AG04450 (cell line): Measurements from ENCODE around the gene APIP. TPM values are rescaled to one million over a fixed set of nuclear protein-coding genes. Genes with fewer than 3 reads are reported as not detected.

ENCODE experiments used
- CTCF ChIA-PET: fragments of 300-600, 350-600 bp; formaldehyde crosslinking; extraction: SDS; loops from one replicate; lab custom pipeline; 2022; ENCODE audit warnings: antibody characterized with exemption, inconsistent platforms; lab: Charles Lee
- POLR2A ChIA-PET: fragments of 350-600 bp; formaldehyde crosslinking; extraction: SDS; loops from one replicate; lab custom pipeline; 2021; ENCODE audit warnings: antibody characterized with exemption, inconsistent platforms; lab: Yijun Ruan, JAX
- DNase-seq: peaks from one replicate; pipeline ENCODE4 v3.0.0-alpha.2; 2011; ENCODE audit warnings: low read depth, low spot score
- H3K27ac ChIP-seq: one replicate; pipeline ENCODE4 v1.5.1; 2012; ENCODE audit warnings: low read depth, low read length, control low read depth
- H3K27me3 ChIP-seq: one replicate; pipeline ENCODE4 v1.6.0; 2012; ENCODE audit warnings: low read length; ENCODE audit not compliant: control insufficient read depth, insufficient read depth
- H3K4me3 ChIP-seq: 2 replicates; pipeline ENCODE4 v1.5.1; 2011; ENCODE audit warnings: mild to moderate bottlenecking, low read depth, low read length, control low read depth
- H3K9me3 ChIP-seq: 2 replicates; pipeline ENCODE4 v1.5.1; 2012; ENCODE audit warnings: low read length; ENCODE audit not compliant: control insufficient read depth, insufficient read depth
- CTCF ChIP-seq: IDR thresholded peaks from 2 replicates; pipeline ENCODE4 v1.5.1; 2011; ENCODE audit warnings: low read depth, low read length, control low read depth, inconsistent platforms
- polyA minus RNA-seq: library from RNA; depleted of rRNA, polyadenylated mRNA; stranded (reverse); fragments of >200 nt; gene quantifications from 2 replicates; pipeline ENCODE4 v1.2.3, GENCODE V29; 2011; rRNA and poly(A)+ RNA removed
- polyA plus RNA-seq: library from polyadenylated mRNA; depleted of rRNA; stranded (reverse); fragments of >200 nt; gene quantifications from 2 replicates; pipeline ENCODE4 v1.2.3, GENCODE V29; 2011; rRNA removed

Gene APIP
- 15.0 and 20.1 TPM in 2 replicates for polyA plus RNA-seq
- polyA minus RNA-seq = 4.6 and 8.4 TPM in 2 replicates

GRCh38 chr11:34916015-34916842 lies at the start of gene APIP, which contains the start of gene PDHX:
Gene APIP (minus strand): TSS chr11:34916379. CDS start chr11:34916284, 95 bp downstream.
Gene PDHX (plus strand): TSS chr11:34916618. CDS start chr11:34916656, 38 bp downstream.
- Histone ChIP-seq H3K4me3 (peak within 1 kb of the TSS; percentile 96), H3K9me3 (no peaks in the 10 kb centered on the region; the same call in 1 of the 2 replicates), H3K27me3 (no peaks in the 10 kb centered on the region), H3K27ac (peak within 1 kb of the TSS; percentile 93)
- ChIA-PET POLR2A (interaction anchor here (0.7 to 0.9 kb wide), 2 partner anchors 11 to 61 kb away, joined by 4 to 6 read pairs; no protein-coding TSS in a partner anchor), CTCF (interaction anchor here (0.5 to 2.2 kb wide), 7 partner anchors 25 to 503 kb away, joined by 3 to 10 read pairs (median 4); partner anchors contain the start of gene ELF5)
- TF ChIP-seq CTCF = no peak
- peak; percentile 93 for DNase-seq

GRCh38 chr11:34964610-34965331 lies 48.6 kb upstream of the APIP start:
- Histone ChIP-seq H3K27ac (no peak overlapping the region), H3K9me3 (no peaks in the 10 kb centered on the region), H3K4me3 (no peak overlapping the region), H3K27me3 (no peaks in the 10 kb centered on the region)
- no peak for DNase-seq
- ChIA-PET CTCF (no interaction called here), POLR2A (no interaction called here)
- TF ChIP-seq CTCF = no peak

- ChIA-PET CTCF (no interaction called here), POLR2A (no interaction called here)
- TF ChIP-seq CTCF = no peak
- H3K9me3 ChIP-seq = no peaks in the 10 kb centered on the region
- H3K27me3 ChIP-seq = no peaks in the 10 kb centered on the region
- H3K4me3 ChIP-seq = no peak overlapping the region
- DNase-seq = no peak
- no peak overlapping the region for H3K27ac ChIP-seq
These were observed 47.2 kb upstream of the APIP start for GRCh38 chr11:34963351-34963750.

DNA sequence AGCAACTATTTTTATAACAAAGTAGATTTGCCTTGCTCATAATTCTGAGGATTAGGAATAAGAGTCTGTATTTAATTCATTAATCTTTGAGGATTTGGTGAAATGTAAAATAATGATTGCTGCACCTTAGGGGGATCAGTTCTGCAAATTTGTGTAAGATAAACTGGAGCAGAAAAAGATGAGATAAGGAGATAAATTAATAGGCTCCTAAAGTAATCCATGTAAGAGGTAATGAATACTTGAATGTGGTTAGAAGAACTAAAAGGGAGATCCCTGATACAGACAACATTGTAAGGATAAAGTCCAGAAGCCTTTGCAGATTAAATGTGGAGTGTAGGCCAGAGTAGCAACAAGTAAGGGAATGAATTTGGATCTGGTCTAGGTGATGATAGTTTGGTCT lies 45.9 kb upstream of the APIP start:
- TF ChIP-seq CTCF = no peak
- ChIA-PET POLR2A (no interaction called here), CTCF (no interaction called here)

More for the DNA sequence above, 45.9 kb upstream of the APIP start:
- no peak overlapping the region for H3K27ac ChIP-seq
- no peak overlapping the region for H3K4me3 ChIP-seq
- no peak for DNase-seq
- no peaks in the 10 kb centered on the region for H3K9me3 ChIP-seq
- no peaks in the 10 kb centered on the region for H3K27me3 ChIP-seq
